ENCODE results near the gene CCDC149.

CCDC149 gene

DNA sequence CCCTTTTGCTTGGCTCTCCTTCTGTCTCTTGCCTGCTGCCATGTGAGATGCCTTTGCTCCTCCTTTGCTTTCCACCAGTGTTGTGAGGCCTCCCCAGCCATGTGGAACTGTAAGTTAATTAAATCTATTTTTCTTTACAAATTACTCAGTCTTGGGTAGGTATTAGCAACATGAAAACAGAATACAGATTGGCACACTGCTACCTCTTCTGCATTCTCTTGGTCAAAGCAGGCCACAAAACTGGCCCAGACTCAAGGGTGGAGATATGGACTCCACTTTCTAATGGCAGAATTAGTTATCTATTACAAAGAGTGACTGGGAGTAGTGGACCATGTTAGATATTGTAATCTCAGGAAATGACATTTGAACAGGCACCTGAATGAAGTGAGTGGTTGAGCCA, 21.5 kb upstream of the CCDC149 start:
- Histone ChIP-seq H3K27me3 (ENCODE audit: insufficient read depth, low read length) (no peaks in the 10 kb centered on the region), H3K79me2 (ENCODE audit: insufficient read depth, low read length) (no peaks in the 10 kb centered on the region), H3K27ac (ENCODE audit: low read depth, low read length, poor library complexity, severe bottlenecking) (no peak overlapping the region), H2AFZ (ENCODE audit: low read length) (no peak overlapping the region), H4K20me1 (ENCODE audit: insufficient read depth, low read length) (no peaks in the 10 kb centered on the region), H3K36me3 (ENCODE audit: insufficient read depth, low read length) (no peaks in the 10 kb centered on the region), H3K4me3 (ENCODE audit: low read depth, low read length, poor library complexity, severe bottlenecking) (no peak overlapping the region), H3K4me1 (ENCODE audit: insufficient read depth, low read length, severe bottlenecking) (no peaks in the 10 kb centered on the region), H3K9ac (ENCODE audit: low read length) (no peak overlapping the region), H3K9me3 (ENCODE audit: low read length) (no peaks in the 10 kb centered on the region), H3K4me2 (ENCODE audit: low read length) (no peak overlapping the region), H3K9me2 (ENCODE audit: low read depth, low read length) (no peaks in the 10 kb centered on the region), H3F3A (ENCODE audit: insufficient read depth, low read length) (no peaks in the 10 kb centered on the region)
- no peak for TF ChIP-seq EZH2 (IDR thresholded peaks at IDR 0.05; ENCODE audit: borderline replicate concordance, low read length)

DNA sequence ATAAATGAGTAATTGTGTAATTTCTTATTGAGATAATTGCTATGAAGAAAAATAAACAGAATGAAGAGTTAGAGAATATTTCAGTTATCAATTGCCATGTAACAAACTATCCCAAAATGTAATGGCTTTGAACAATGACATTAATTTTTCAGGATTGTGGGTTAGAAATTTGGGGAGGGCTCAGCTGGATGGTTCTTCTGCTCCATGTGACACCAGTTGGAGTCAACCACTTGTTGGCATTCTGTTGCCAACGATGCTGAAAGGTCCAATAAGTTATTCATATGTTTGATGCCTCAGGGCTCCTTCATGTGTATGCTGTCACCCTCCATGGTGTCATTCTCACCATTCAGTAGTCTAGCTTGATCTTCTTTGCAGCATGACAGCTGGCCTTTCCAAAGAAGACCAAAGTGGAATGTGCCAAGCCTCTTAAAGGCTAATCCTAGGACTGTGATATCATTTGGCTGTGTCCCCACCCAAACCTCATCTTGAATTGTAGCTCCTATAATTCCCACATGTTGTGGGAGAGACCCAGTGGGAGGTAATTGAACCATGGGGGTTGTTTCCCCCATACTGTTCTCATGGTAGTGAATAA, 20.9 kb upstream of the CCDC149 start:
- Histone ChIP-seq H3K9ac (ENCODE audit: low read length) (no peak overlapping the region), H3K4me2 (ENCODE audit: low read length) (no peak overlapping the region), H3K9me2 (ENCODE audit: low read depth, low read length) (no peaks in the 10 kb centered on the region), H4K20me1 (ENCODE audit: insufficient read depth, low read length) (no peaks in the 10 kb centered on the region), H3K4me1 (ENCODE audit: insufficient read depth, low read length, severe bottlenecking) (no peaks in the 10 kb centered on the region), H3K27ac (ENCODE audit: low read depth, low read length, poor library complexity, severe bottlenecking) (no peak overlapping the region), H3F3A (ENCODE audit: insufficient read depth, low read length) (no peaks in the 10 kb centered on the region), H2AFZ (ENCODE audit: low read length) (no peak overlapping the region), H3K9me3 (ENCODE audit: low read length) (no peaks in the 10 kb centered on the region), H3K4me3 (ENCODE audit: low read depth, low read length, poor library complexity, severe bottlenecking) (no peak overlapping the region), H3K36me3 (ENCODE audit: insufficient read depth, low read length) (no peaks in the 10 kb centered on the region), H3K27me3 (ENCODE audit: insufficient read depth, low read length) (no peaks in the 10 kb centered on the region), H3K79me2 (ENCODE audit: insufficient read depth, low read length) (no peaks in the 10 kb centered on the region)
- no peak for TF ChIP-seq EZH2 (IDR thresholded peaks at IDR 0.05; ENCODE audit: borderline replicate concordance, low read length)
- TF ChIP-seq, protein P1, sequence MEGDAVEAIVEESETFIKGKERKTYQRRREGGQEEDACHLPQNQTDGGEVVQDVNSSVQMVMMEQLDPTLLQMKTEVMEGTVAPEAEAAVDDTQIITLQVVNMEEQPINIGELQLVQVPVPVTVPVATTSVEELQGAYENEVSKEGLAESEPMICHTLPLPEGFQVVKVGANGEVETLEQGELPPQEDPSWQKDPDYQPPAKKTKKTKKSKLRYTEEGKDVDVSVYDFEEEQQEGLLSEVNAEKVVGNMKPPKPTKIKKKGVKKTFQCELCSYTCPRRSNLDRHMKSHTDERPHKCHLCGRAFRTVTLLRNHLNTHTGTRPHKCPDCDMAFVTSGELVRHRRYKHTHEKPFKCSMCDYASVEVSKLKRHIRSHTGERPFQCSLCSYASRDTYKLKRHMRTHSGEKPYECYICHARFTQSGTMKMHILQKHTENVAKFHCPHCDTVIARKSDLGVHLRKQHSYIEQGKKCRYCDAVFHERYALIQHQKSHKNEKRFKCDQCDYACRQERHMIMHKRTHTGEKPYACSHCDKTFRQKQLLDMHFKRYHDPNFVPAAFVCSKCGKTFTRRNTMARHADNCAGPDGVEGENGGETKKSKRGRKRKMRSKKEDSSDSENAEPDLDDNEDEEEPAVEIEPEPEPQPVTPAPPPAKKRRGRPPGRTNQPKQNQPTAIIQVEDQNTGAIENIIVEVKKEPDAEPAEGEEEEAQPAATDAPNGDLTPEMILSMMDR (IDR thresholded peaks at IDR 0.05; ENCODE audit: low read length): no peak

- no peak overlapping the region for H3K4me3 ChIP-seq (ENCODE audit: low read depth, low read length, poor library complexity, severe bottlenecking)
- H2AFZ ChIP-seq (ENCODE audit: low read length): no peak overlapping the region
- no peaks in the 10 kb centered on the region for H3K27me3 ChIP-seq (ENCODE audit: insufficient read depth, low read length)
- H3K9me3 ChIP-seq (ENCODE audit: low read length): no peaks in the 10 kb centered on the region
- no peaks in the 10 kb centered on the region for H3K79me2 ChIP-seq (ENCODE audit: insufficient read depth, low read length)
- TF ChIP-seq, protein P1 (IDR thresholded peaks at IDR 0.05; ENCODE audit: low read length): no peak
- TF ChIP-seq EZH2 (IDR thresholded peaks at IDR 0.05; ENCODE audit: borderline replicate concordance, low read length): no peak
- no peaks in the 10 kb centered on the region for H4K20me1 ChIP-seq (ENCODE audit: insufficient read depth, low read length)
- no peaks in the 10 kb centered on the region for H3K4me1 ChIP-seq (ENCODE audit: insufficient read depth, low read length, severe bottlenecking)
- H3K9ac ChIP-seq (ENCODE audit: low read length): no peak overlapping the region
- H3K4me2 ChIP-seq (ENCODE audit: low read length): no peak overlapping the region
- no peaks in the 10 kb centered on the region for H3K9me2 ChIP-seq (ENCODE audit: low read depth, low read length)
- H3K27ac ChIP-seq (ENCODE audit: low read depth, low read length, poor library complexity, severe bottlenecking): no peak overlapping the region
- no peaks in the 10 kb centered on the region for H3K36me3 ChIP-seq (ENCODE audit: insufficient read depth, low read length)
- no peaks in the 10 kb centered on the region for H3F3A ChIP-seq (ENCODE audit: insufficient read depth, low read length)
These were observed 19.8 kb upstream of the CCDC149 start for GRCh38 chr4:24932515-24933225.
